NCI-H446 (cell line): ENCODE measurements around the gene ATP2A3.
"Not testable (repeated sequence)": the region's sequence is repeated elsewhere in the genome, so short reads cannot be mapped to it uniquely, and the experiment has no call there.

Experiments used
- DNase-seq, 2 experiments: peaks; one replicate each; lab custom pipeline; 2025; lab: John Stamatoyannopoulos, UW

Gene ATP2A3

DNA sequence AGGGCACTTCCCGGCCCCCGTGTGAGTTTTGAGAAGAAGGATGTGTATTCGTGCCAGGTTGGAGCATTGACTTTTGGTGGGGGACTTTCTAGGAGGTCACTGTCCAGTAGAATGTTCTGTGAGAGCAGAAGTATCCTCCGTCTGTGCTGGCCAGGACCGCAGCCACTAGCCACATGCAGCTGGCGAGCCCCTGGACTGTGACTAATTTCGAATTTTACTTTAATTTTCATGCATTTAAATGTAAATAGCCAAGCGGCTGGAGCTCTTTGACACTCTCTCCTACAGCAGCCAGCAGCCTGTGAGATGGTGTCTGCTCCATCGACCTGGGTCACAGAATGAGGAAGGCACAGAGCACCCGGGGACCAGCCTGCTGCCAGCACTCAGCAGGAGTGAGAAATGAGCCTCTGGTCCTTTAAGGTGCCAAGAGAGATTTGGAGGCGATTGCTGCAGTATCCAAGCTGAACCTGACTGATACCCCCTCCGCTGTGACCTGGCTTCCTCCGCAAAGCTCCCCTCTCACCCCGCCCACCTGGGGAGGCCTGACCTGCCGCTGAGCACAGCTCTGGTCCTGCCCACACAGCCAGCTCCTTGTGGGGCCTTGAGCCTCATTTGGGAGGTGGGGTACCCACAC, 7.8 kb downstream of the ATP2A3 start:
- no peak for DNase-seq

DNA sequence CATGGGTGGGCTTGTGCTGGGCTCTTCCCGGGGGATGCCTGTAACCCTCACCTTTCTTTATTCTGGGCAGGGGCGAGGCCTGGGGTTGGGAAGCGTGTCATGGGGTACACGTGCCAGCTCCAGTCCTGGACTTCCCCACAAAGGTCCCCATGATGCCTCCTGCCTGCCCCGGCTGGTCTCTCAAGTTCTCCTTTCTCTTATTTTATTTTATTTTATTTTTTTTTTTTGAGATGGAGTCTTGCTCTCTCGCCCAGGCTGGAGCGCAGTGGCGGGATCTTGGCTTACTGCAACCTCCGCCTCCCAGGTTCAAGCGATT, 8.6 kb downstream of the ATP2A3 start:
- DNase-seq, result no peak

DNA sequence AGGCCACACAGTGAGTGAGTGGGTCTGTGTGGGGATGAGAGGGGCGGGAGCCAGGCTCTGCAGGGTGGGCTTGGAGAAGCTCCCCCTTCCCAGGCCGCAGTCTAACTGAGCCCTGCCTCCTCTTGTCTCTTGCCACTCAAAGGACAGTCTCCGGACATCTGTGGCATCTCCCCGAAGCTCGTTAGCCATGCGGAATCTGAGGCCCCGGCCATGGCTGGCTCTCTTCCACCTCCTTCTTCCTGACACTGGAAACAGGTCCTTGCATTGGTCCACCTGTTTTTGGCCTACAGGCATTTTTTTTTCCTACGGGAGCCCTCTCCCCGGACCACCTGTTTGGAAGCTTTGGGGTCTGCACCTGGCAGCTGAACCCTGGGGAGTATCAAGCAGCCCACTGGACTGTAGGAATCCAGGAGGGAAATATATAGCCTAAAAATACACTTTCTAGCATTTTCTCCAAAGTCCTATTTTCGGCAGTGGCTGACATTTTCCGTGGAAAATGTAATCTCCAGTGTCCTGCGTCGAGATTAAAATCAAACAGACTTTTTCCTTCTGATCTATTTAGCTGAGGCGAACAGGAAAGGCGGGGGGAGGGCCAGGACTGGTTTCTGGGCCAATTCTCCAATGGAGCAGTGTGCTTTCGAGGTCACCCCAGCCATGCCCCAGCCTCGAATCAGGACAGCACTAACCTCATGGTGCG, 9.1 kb downstream of the ATP2A3 start:
- no peak for DNase-seq

DNA sequence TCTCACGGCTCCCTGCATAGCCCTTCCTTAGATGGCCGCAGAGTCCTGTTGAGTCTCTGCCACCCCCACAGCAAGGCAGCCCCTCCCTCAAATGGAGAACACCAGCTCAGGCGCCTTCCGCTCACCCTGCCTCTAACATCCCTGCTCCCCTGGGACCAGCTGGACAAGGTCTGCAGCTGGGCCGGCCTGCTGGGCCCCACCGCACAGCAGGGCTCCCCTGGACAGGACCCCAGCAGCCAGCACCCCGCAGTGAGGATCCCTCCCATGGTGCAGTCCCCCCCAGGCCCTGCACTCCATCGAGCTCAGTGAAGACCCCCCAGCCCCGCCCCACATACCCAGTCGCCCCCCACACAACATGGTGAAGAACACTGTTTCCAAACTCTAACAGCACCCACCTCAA, 10.2 kb downstream of the ATP2A3 start:
- no peak for DNase-seq

DNA sequence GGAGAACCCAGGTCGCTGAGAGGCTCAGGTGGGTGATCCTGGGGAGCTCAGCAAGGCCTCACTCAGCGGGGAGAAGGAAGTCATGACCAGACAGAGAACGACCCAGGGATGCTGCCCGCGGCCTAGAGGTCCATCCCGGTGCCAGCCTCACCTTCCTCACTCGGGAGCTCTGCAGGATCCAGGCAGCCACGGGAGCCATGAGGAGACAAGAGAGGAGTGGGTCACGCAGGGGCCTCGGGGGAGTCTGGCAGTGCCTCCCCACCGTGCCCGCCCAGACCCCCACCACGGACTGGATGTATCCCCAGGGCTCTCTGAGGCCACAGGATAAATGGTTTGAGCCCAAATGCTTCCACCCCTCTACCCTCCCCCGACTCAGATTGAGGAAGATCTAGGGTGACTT, 10.7 kb downstream of the ATP2A3 start:
- no peak for DNase-seq

DNA sequence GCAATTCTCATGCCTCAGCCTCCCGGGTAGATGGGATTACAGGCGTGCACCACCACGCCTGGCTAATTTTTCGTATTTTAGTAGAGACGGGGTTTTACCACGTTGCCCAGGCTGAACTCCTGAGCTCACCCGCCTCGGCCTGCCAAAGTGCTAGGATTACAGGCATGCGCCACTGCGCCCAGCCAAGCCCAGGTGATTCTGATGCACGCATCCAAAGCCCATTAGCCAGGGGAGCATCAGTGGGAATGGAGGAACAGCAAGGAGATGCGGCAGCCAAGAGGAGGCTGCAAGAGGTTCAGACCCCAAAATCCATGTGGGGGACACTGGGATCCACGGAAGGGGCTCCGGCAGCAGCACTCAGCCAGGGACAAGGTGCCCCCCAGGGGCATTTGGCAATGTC, 12.1 kb downstream of the ATP2A3 start:
- no peak for DNase-seq

DNA sequence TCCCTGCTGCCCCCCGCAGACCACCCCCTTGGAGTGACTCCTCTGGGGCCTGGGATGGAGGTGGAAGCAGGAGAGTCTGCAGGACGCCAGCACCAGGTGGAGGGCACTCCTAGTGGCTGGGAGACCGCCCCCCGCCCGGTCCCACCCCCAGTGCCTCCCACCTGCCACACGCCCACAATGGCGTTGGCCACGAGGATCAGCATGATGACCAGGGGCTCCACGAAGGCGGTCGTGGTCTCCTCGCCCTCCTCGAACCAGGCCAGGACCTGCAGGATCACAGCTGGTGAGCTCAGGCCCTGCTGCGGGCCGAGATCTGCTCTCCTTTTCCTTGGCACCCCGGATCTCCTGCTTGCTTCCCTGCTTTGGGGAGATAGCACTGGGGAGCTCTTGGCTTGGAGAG, 12.8 kb downstream of the ATP2A3 start:
- no peak for DNase-seq

DNA sequence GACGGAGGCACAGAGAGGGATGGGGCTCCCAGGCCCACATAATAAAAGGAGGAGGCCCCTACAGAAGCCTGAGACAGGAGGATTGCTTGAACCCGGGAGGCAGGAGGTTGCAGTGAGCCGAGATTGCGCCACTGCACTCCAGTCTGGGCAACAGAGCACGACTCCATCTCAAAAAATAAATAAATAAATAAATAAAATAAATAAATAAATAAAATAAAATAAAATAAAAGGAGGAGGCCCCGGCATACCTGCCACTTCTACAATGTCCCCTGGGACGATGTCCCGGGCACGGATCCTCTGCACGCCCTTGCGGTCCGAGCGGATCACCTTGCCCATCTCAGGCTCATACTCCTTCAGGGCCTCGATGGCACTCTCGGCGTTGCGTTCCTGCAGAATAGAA, 13.2 kb downstream of the ATP2A3 start:
- no peak for DNase-seq

DNA sequence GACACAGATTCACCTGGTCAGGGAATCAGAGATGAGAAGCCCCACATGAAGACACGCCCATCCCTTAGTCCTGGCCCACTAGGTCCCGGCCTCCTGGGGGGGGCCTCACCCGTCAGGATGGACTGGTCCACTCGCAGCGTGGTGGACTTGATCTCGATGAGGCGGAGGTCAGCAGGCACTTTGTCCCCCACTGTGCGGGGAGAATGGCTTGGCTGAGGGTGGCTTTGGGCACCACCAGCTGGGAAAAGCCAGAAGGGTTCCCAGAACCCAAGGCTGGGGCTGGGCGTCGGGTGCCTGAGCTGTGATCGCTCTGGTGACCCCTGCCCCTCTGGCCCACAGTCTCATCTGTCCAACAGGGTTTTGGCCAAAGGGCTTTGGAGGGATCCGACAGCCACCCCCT, 13.7 kb downstream of the ATP2A3 start:
- no peak for DNase-seq

DNA sequence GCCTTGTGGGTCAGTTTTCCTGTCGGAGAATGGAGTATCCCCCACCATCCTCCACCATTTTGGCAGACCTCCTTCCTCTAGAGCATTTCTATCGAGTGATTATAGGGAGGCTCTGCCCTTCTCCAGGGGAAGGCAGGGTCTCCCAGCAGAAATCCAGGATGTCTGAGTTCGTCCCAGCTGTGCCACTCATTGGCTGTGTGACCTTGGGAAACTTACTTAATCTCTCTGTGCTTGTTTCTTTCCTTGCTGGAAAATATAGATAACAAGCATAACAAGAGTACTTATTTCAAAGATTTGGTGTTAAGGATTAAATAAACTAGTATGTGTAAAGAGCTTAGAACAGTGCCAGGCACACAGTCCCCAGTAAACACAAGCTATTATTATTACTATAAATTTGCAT, 14.8 kb downstream of the ATP2A3 start:
- DNase-seq, result no peak

DNA sequence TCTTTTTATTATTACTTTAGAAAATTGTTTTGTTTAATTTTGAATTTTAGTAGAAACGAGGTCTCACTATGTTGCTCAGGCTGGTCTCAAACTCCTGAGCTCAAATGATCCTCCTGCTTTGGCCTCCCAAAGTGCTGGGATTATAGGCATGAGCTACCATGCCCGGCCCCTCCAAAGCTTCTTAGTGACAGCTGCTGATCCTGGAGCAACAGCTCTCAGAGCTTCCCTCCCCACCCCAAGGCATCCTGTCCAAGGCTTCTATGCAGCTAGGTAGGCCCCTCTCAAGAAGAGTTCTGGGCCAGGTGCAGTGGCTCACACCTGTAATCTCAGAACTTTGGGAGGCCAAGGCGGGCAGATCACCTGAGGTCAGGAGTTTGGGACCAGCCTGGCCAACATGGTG, 15.7 kb downstream of the ATP2A3 start:
- not testable (repeated sequence) for DNase-seq

DNA sequence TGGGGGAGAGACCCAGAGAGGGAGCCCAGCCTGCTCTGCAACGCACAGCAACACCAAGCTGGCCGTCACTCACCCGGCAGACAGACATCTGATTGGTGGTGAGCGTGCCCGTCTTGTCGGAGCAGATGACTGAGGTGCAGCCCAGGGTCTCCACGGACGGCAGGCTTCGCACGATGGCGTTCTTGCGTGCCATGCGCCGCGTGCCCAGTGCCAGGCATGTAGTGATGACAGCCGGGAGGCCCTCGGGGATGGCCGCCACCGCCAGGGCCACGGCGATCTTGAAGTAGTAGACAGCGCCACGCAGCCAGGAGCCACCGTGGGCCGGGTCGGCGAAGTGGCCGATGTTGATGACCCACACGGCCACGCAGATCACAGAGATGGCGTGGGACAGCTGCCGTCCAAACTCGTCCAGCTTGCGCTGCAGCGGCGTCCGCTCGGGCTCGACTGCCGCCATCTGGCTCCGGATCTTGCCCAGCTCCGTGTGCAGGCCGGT, 16.9 kb downstream of the ATP2A3 start:
- DNase-seq, result no peak

DNA sequence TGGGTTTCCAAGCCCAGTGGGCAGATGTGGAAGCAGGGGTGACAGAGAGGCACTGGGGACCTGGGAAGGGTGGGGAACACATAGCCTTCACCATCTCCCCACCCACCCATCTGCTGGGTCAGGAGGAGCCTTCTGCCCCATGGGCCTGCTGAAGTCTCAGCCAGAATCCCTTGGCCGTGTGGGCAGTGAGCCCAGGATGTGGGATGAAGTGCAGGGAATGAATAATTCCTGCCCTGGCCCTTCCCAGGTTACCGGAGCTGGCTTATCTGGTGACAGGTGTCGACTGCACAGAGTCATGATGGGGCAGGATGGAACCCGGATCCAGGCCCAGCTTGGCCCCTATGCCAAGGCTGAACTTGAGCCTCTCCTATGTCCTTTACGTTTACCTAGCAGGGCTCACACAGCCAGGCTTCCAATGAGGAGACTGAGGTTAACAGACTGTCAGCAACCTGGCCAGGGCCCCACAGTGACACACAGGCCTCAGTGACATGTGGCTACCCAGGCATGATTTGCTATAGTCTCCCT, 17.5 kb downstream of the ATP2A3 start:
- peak in 1 of 2 experiments; percentile 65 for DNase-seq

DNA sequence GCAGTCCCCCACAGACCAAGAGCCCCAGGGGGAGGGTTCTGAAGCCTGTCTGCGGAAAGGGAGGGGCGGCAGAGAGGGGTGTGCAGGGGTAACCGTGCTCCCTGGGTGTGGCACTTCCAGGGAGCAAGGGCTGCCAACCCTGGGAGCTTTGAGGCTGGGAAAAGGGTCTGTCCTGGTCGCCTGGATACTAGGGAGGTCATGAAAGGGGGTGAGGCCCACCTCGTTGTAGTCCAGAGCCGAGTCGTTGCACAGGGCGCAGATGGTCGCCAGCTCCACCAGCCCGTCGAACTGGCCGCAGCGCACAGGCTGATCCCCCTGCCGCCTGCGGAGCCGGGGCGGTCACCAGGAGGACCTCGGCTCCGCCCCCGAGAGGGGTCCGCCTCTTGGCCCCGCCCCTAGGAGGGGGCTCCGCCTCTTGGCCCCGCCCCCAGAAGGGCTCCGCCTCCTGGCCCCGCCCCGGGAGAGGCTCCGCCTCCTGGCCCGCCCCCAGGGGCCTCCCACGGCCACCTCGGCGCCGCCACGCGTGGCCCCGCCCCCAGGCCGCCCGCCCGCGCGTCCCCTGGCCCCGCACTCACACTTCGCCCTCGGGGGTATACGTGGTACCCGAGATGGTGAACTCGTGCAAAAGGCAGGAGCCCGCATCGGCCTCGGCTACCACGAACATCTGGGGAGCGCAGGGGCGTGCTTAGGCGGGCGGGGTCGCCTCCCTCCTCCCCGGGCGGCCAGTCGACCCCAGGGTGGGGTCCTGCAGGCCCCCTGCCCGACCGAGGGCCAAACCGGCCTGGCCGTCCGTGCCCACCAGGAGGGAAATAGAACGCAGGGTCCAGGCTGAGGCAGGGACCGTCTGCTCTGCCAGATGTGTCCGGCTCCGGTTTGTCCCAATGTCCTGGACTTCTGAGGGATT, 19.5 kb downstream of the ATP2A3 start:
- DNase-seq, result no peak

DNA sequence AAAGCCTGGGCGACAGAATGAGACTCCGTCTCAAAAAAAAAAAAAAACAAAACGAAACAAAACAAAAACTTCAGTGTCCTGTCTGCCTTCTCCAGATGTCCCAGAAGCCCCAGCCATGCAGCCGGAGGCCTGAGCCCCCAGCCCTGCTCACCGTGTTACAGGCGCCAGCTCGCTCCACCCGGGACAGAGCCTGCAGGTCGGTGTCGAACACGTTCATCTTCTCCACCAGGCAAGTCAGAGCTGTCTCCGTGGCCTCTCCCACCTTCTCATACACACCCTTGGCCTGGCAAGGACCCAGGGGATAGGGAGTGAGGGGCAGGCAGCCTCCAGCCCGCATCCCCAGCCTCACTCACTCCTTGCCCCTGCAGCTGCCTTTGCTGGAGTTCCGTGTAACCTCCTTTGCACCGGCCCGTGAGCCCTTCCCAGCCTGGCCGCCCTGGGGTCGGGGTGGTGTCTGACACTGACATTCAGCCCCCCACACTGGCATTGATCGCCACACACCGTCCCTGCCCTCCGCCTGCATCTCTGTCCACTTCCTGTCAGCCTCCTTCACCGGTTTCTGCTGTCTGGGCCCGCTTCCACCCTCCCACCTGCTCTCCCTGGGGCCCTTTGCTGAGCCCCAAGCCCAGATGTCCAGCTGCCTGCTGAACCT, 20.9 kb downstream of the ATP2A3 start:
- DNase-seq, result no peak

DNA sequence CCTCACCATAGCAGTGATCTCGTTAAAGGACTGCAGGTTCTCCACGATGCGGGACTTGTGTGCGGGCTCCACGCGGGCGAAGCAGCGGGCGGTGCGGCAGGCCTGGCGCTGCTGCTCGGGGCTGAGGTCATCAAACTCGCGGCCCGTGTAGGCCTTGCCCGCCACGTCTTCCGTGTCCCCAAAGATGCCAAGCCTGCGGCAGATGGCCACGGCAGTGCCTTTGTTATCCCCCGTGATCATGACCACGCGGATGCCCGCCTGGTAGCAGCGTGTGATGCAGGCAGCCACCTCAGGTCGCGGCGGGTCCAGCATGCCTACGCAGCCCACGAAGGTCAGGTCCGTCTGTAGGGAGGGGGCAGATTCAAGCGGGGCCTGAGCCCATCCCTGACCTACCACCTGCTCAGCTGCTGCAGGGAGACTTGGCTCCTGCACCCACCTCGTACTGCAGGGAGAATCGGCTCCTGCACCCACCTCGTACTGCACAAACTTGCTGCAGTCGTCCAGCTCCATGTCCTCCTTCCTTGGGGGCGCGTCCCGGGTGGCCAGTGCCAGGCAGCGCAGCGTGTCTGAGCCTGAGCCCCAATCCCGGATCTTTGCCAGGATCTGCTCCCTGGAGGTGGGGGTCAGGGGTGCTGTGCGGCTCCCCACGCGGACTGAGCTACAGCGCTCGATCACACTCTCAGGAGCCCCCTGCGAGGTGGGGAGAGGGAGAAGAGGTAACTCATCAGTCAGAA, 23.1 kb downstream of the ATP2A3 start:
- no peak for DNase-seq

DNA sequence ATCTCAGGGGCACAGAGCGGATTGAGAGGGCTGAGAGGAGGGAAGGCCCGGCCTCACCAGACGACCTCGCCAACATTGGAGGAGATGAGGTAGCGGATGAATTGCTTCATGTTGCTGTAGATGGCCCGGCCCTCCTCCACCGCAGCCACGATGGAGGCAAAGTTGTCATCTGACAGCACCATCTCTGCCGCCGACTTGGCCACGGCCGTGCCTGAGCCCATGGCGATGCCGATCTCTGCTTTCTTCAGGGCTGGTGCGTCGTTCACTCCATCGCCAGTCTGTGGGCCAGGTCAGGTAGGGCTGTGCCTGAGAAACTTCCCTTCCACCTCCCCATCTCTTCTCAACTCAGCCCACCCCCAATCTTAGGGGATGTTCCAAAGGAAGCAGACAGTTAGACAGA, 26.9 kb downstream of the ATP2A3 start:
- no peak for DNase-seq

DNA sequence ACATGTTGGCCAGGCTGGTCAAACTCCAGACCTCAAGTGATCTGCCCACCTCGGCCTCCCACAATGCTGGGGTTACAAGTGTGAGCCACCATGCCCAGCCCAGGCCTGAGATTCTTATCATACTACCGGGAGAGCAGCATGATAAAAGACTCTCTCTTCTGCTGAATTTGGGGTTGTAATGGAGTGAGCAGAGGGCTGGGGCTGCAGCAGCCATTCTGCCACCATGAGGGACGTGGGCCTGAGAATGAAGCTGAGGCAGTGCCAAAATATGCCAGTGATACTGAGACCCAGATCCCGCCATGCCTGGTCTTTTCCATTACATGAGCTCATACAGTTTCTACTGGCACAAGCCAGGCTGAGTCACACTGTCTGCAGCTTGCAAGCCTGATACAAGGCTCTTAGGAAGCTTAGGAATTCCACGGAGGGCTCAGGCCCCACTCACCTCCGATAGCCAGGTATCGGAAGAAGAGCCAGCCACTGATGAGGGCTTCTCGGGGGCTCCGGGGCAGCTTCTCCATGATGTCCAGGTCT, 28.3 kb downstream of the ATP2A3 start:
- DNase-seq, result no peak

DNA sequence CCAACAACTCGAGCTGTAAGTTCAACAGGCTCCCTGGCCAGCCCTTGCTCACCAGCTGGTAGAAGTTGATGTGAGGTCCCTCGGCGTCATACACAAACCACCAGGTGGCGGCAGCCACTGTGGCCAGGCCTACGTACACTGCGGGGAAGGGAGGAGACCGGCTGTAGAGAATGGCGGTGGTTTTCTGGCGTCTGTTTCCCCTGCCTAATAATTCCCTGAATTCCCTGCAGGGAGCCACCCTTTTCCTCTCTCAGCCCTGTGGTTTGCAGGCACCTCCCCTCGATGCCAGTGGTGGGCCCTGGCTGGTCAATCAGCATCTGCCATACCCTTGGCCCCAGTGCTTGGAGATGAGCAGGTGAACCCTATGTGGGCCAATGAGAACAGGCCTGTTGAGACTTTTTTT, 29.1 kb downstream of the ATP2A3 start:
- peak; percentile 21 to 77 for DNase-seq

DNA sequence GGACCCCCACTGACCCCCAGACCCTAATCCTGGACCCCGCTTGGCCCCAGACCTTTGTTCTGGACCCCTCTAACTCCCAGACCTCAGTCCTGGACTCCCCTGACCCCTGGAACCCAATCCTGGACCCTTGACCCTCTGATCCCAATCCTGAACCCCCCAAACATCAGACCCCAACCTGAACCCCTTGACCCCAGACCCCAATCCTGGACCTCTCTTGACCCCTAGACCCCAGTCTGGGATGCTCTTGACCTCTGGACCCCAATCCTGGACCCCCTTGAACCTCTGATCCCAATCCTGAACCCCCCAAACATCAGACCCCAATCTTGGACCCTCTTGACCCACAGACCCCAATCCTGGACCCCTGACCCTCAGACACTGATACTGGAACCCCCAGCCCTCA, 34.5 kb downstream of the ATP2A3 start:
- DNase-seq, result no peak

DNA sequence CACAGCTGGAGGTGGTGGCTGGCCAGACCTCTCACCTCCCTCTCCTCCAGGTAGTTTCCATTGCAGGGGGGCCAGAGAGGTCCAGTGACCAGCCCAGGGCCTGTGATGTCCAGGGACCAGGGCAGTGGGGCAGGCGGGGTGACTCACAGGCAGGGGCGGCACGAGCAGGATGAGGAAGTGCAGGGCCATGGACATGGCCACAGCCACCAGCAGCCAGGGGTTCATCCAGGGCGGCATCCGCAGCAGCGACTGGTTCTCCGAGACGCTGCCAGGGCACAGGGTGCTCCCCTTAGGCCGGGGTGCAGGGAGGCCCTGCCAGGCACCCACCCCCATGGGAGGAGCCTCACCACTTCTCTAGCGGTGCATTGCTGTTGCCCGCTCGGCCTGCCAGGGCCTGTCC, 35.1 kb downstream of the ATP2A3 start:
- DNase-seq, result no peak
